Endothelial cell (in vitro differentiated cells): ENCODE data around the gene NIPAL3. TPM values are rescaled to one million over a fixed set of nuclear protein-coding genes. Genes with fewer than 3 reads are reported as not detected.
"Not testable (repeated sequence)": the region's sequence is repeated elsewhere in the genome, so short reads cannot be mapped to it uniquely, and the experiment has no call there.

Experiments
- DNase-seq: peaks from one replicate; pipeline ENCODE4 v3.0.0; 2021; ENCODE audit warnings: low spot score
- H3K27ac Mint-ChIP-seq: one replicate; pipeline ENCODE4 v1.8.0; 2021; ENCODE audit warnings: mixed read lengths, inconsistent platforms; ENCODE audit not compliant: unreplicated experiment
- H3K27me3 Mint-ChIP-seq: one replicate; pipeline ENCODE4 v1.8.0; 2021; ENCODE audit warnings: mild to moderate bottlenecking, moderate library complexity, mixed read lengths, inconsistent platforms; ENCODE audit not compliant: unreplicated experiment
- H3K36me3 Mint-ChIP-seq: one replicate; pipeline ENCODE4 v1.8.0; 2021; ENCODE audit warnings: mild to moderate bottlenecking, low read depth, mixed read lengths, inconsistent platforms; ENCODE audit not compliant: unreplicated experiment
- H3K4me1 Mint-ChIP-seq: one replicate; pipeline ENCODE4 v1.8.0; 2021; ENCODE audit warnings: mild to moderate bottlenecking, mixed read lengths, inconsistent platforms; ENCODE audit not compliant: unreplicated experiment
- H3K4me3 Mint-ChIP-seq: one replicate; pipeline ENCODE4 v1.8.0; 2021; ENCODE audit warnings: mild to moderate bottlenecking, mixed read lengths, inconsistent platforms; ENCODE audit not compliant: unreplicated experiment
- H3K9me3 Mint-ChIP-seq: one replicate; pipeline ENCODE4 v1.8.0; 2021; ENCODE audit warnings: mixed read lengths, inconsistent platforms; ENCODE audit not compliant: unreplicated experiment
- total RNA-seq: library from RNA; stranded (reverse); fragmentation: NEBNext Ultra II Directional; extraction: Animal tissue kit (Norgen Biotek cat#: 25700); gene quantifications from one replicate; pipeline ENCODE4 v1.2.1, GENCODE V29; 2021; ENCODE audit not compliant: unreplicated experiment
- TF ChIP-seq, protein P1 (sequence below): fragments of 200-600 bp; sonication (generic); IDR thresholded peaks from one replicate; pipeline ENCODE4 v1.5.0; 2021; ENCODE audit warnings: antibody characterized with exemption; ENCODE audit not compliant: unreplicated experiment

Gene NIPAL3
- total RNA-seq, 1 donor from 2014 or later, result 9.4 TPM

- Mint-ChIP-seq H3K4me1 (peaks cover 47% of the 10 kb centered on the region), H3K36me3 (peaks cover 4% of the 10 kb centered on the region), H3K27me3 (peaks cover 8% of the 10 kb centered on the region), H3K4me3 (peak overlapping the region; percentile 24), H3K9me3 (no peaks in the 10 kb centered on the region), H3K27ac (peak overlapping the region; percentile 92)
- TF ChIP-seq, protein P1, sequence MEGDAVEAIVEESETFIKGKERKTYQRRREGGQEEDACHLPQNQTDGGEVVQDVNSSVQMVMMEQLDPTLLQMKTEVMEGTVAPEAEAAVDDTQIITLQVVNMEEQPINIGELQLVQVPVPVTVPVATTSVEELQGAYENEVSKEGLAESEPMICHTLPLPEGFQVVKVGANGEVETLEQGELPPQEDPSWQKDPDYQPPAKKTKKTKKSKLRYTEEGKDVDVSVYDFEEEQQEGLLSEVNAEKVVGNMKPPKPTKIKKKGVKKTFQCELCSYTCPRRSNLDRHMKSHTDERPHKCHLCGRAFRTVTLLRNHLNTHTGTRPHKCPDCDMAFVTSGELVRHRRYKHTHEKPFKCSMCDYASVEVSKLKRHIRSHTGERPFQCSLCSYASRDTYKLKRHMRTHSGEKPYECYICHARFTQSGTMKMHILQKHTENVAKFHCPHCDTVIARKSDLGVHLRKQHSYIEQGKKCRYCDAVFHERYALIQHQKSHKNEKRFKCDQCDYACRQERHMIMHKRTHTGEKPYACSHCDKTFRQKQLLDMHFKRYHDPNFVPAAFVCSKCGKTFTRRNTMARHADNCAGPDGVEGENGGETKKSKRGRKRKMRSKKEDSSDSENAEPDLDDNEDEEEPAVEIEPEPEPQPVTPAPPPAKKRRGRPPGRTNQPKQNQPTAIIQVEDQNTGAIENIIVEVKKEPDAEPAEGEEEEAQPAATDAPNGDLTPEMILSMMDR, result no peak
- no peak for DNase-seq
Observed at GRCh38 chr1:24506691-24507381, 91.2 kb downstream of the NIPAL3 start.

- peaks cover 45% of the 10 kb centered on the region for H3K4me1 Mint-ChIP-seq
- H3K27me3 Mint-ChIP-seq, result peaks cover 6% of the 10 kb centered on the region
- DNase-seq, result no peak
- H3K4me3 Mint-ChIP-seq, result peak overlapping the region; percentile 24
- no peaks in the 10 kb centered on the region for H3K9me3 Mint-ChIP-seq
- peak overlapping the region; percentile 92 for H3K27ac Mint-ChIP-seq
- TF ChIP-seq, protein P1, result no peak
- H3K36me3 Mint-ChIP-seq, result peaks cover 4% of the 10 kb centered on the region
Observed at GRCh38 chr1:24507405-24507804, 91.8 kb downstream of the NIPAL3 start.

GRCh38 chr1:24508911-24509310 lies 93.3 kb downstream of the NIPAL3 start:
- H3K4me3 Mint-ChIP-seq, result no peak overlapping the region
- H3K27ac Mint-ChIP-seq, result peak overlapping the region; percentile 22
- H3K9me3 Mint-ChIP-seq, result no peaks in the 10 kb centered on the region
- TF ChIP-seq, protein P1, result no peak
- peaks cover 3% of the 10 kb centered on the region for H3K27me3 Mint-ChIP-seq
- DNase-seq, result no peak
- no peaks in the 10 kb centered on the region for H3K36me3 Mint-ChIP-seq
- peaks cover 39% of the 10 kb centered on the region for H3K4me1 Mint-ChIP-seq

GRCh38 chr1:24513706-24514105 lies 98.1 kb downstream of the NIPAL3 start:
- peaks cover 10% of the 10 kb centered on the region for H3K4me1 Mint-ChIP-seq
- no peaks in the 10 kb centered on the region for H3K9me3 Mint-ChIP-seq
- H3K4me3 Mint-ChIP-seq, result no peak overlapping the region
- no peak overlapping the region for H3K27ac Mint-ChIP-seq
- peaks cover 3% of the 10 kb centered on the region for H3K27me3 Mint-ChIP-seq
- TF ChIP-seq, protein P1, result no peak
- no peak for DNase-seq
- peaks cover 4% of the 10 kb centered on the region for H3K36me3 Mint-ChIP-seq

- Mint-ChIP-seq H3K4me3 (no peak overlapping the region), H3K27ac (no peak overlapping the region), H3K9me3 (no peaks in the 10 kb centered on the region), H3K4me1 (no peaks in the 10 kb centered on the region), H3K27me3 (peaks cover 3% of the 10 kb centered on the region), H3K36me3 (peaks cover 8% of the 10 kb centered on the region)
- DNase-seq, result no peak
- TF ChIP-seq, protein P1, result no peak
Observed at GRCh38 chr1:24514946-24515345, 99.3 kb downstream of the NIPAL3 start.

DNA sequence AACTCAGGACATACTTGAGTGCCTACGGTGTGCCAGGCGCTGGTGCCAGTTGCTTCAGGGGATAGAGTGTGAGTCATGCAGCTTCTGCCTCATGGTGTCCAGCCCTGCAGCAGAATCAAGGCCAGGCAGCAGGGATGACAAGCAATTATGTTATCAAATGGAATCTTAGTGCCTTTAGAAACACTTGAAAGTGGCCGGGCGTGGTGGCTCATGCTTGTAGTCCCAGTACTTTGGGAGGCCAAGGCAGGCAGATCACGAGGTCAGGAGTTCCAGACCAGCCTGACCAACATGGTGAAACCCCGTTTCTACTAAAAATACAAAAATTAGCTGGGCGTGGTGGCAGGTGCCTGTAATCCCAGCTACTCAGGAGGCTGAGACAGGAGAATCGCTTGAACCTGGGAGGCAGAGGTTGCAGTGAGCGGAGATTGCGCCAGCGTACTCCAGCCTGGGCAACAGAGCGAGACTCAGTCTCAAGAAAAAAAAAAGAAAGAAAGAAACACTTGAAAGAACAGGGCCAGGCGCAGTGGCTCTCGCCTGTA lies 100.1 kb downstream of the NIPAL3 start:
- H3K27me3 Mint-ChIP-seq, H3K4me3 Mint-ChIP-seq, DNase-seq, H3K9me3 Mint-ChIP-seq, H3K27ac Mint-ChIP-seq, H3K4me1 Mint-ChIP-seq: not testable (repeated sequence)
- peaks cover 12% of the 10 kb centered on the region for H3K36me3 Mint-ChIP-seq
